Endothelial cell of hepatic sinusoid (primary cell): Measurements from ENCODE around the gene CMTR1.
"Not testable (repeated sequence)": the region's sequence is repeated elsewhere in the genome, so short reads cannot be mapped to it uniquely, and the experiment has no call there.

Experiments used
- in situ Hi-C: cut with HindIII; loops from 2 replicates; pipeline ENCODE4 v1.10.0; 2017; ENCODE audit warnings: low sequenced_read_pairs

CMTR1 gene

GRCh38 chr6:37435373-37435772, 2.4 kb downstream of the CMTR1 start:
- in situ Hi-C loops = no loop called here

GRCh38 chr6:37435816-37436215, 2.8 kb downstream of the CMTR1 start:
- in situ Hi-C loops = no loop called here

- in situ Hi-C loops = no loop called here
Observed at GRCh38 chr6:37438930-37439329, 5.9 kb downstream of the CMTR1 start.

- in situ Hi-C loops = no loop called here
Observed at GRCh38 chr6:37441651-37442050, 8.6 kb downstream of the CMTR1 start.

GRCh38 chr6:37442416-37443215, 9.6 kb downstream of the CMTR1 start:
- in situ Hi-C loops = no loop called here

- in situ Hi-C loops = not testable (repeated sequence)
Observed at GRCh38 chr6:37443216-37443542, 10.2 kb downstream of the CMTR1 start.

- in situ Hi-C loops = no loop called here
Observed at GRCh38 chr6:37449984-37450383, 17.0 kb downstream of the CMTR1 start.

- in situ Hi-C loops = no loop called here
Observed at GRCh38 chr6:37451441-37452193, 18.6 kb downstream of the CMTR1 start.

GRCh38 chr6:37452522-37452921, 19.5 kb downstream of the CMTR1 start:
- in situ Hi-C loops = no loop called here

- in situ Hi-C loops = no loop called here
Observed at GRCh38 chr6:37454420-37455140, 21.6 kb downstream of the CMTR1 start.

GRCh38 chr6:37456126-37456525, 23.1 kb downstream of the CMTR1 start:
- in situ Hi-C loops = no loop called here

- in situ Hi-C loops = no loop called here
Observed at GRCh38 chr6:37456816-37457560, 24.0 kb downstream of the CMTR1 start.

GRCh38 chr6:37459981-37460800, 27.2 kb downstream of the CMTR1 start:
- in situ Hi-C loops = loop anchor here (10.0 kb wide), 1 partner anchor 405 kb away; no protein-coding TSS in a partner anchor

GRCh38 chr6:37460805-37461204, 27.8 kb downstream of the CMTR1 start:
- in situ Hi-C loops = loop anchor here (10.0 kb wide), 1 partner anchor 404 kb away; no protein-coding TSS in a partner anchor

- in situ Hi-C loops = loop anchor here (10.0 kb wide), 1 partner anchor 402 kb away; no protein-coding TSS in a partner anchor
Observed at GRCh38 chr6:37463110-37463509, 30.1 kb downstream of the CMTR1 start.

GRCh38 chr6:37467718-37468117, 34.7 kb downstream of the CMTR1 start:
- in situ Hi-C loops = loop anchor here (10.0 kb wide), 1 partner anchor 397 kb away; no protein-coding TSS in a partner anchor

- in situ Hi-C loops = no loop called here
Observed at GRCh38 chr6:37473364-37474095, 40.5 kb downstream of the CMTR1 start.

- in situ Hi-C loops = no loop called here
Observed at GRCh38 chr6:37474316-37474715, 41.3 kb downstream of the CMTR1 start.

GRCh38 chr6:37477191-37477590, 44.2 kb downstream of the CMTR1 start:
- in situ Hi-C loops = no loop called here
